Measurements from ENCODE around the gene RAB31. TPM values are rescaled to one million over a fixed set of nuclear protein-coding genes. Genes with fewer than 3 reads are reported as not detected.
A peak's percentile ranks its signal among the peaks of the same experiment; 100 is the strongest.

RAB31 gene
- total and polyA plus RNA-seq, 2 experiments from 2014 or later = 8.7 to 27.7 TPM

GRCh38 chr18:9869715-9870430, 161.8 kb downstream of the RAB31 start:
- H3K36me3 ChIP-seq = no peaks in the 10 kb centered on the region
- no peak overlapping the region for H3K4me3 ChIP-seq
- H3K9me3 ChIP-seq (ENCODE audit: low read depth) = no peaks in the 10 kb centered on the region
- H3K4me1 ChIP-seq (ENCODE audit: low read depth) = peaks cover 14% of the 10 kb centered on the region
- peak in 1 of 2 donors; percentile 85 for DNase-seq (ENCODE audit: low read depth in 1 of 2, low spot score in 1 of 2)
- TF ChIP-seq, protein P1, sequence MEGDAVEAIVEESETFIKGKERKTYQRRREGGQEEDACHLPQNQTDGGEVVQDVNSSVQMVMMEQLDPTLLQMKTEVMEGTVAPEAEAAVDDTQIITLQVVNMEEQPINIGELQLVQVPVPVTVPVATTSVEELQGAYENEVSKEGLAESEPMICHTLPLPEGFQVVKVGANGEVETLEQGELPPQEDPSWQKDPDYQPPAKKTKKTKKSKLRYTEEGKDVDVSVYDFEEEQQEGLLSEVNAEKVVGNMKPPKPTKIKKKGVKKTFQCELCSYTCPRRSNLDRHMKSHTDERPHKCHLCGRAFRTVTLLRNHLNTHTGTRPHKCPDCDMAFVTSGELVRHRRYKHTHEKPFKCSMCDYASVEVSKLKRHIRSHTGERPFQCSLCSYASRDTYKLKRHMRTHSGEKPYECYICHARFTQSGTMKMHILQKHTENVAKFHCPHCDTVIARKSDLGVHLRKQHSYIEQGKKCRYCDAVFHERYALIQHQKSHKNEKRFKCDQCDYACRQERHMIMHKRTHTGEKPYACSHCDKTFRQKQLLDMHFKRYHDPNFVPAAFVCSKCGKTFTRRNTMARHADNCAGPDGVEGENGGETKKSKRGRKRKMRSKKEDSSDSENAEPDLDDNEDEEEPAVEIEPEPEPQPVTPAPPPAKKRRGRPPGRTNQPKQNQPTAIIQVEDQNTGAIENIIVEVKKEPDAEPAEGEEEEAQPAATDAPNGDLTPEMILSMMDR (IDR thresholded peaks at IDR 0.05; ENCODE audit: low read depth, low read length) = no peak
- peaks cover 6% of the 10 kb centered on the region for H3K27me3 ChIP-seq
- no peak overlapping the region for H3K27ac ChIP-seq

DNA sequence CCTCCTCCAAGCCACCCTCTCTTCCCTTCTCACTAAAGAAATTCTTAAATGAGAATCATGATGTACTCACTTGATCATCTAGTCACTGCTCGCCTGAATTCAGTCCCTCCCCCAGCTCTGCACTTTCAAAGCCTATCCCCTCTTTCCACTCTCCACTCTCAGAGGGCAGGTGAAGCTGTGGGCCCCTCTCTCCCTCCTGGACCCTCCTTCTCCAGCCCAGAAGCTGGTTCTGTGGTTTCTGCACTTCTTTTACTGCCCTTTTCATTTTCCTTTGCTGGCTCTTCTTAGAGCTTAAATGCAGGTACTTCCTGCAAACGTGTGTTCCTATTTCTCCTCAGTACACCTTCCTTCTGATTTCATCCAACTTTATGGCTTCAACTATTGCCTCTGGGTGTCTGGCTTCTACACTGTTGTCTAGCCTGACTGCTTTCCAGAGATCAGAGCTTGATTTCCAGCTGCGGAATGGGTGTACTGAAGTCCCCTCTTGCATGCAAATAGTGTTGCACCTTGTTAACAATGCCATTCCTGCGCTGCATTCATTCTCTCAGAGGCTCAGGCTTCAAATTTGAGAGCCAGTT, 162.4 kb downstream of the RAB31 start:
- H3K4me1 ChIP-seq (ENCODE audit: low read depth) = peaks cover 14% of the 10 kb centered on the region
- H3K4me3 ChIP-seq = no peak overlapping the region
- TF ChIP-seq, protein P1 (IDR thresholded peaks at IDR 0.05; ENCODE audit: low read depth, low read length) = no peak
- DNase-seq (ENCODE audit: low read depth in 1 of 2, low spot score in 1 of 2) = no peak
- no peaks in the 10 kb centered on the region for H3K9me3 ChIP-seq (ENCODE audit: low read depth)
- peaks cover 6% of the 10 kb centered on the region for H3K27me3 ChIP-seq
- H3K27ac ChIP-seq = no peak overlapping the region
- no peaks in the 10 kb centered on the region for H3K36me3 ChIP-seq

DNA sequence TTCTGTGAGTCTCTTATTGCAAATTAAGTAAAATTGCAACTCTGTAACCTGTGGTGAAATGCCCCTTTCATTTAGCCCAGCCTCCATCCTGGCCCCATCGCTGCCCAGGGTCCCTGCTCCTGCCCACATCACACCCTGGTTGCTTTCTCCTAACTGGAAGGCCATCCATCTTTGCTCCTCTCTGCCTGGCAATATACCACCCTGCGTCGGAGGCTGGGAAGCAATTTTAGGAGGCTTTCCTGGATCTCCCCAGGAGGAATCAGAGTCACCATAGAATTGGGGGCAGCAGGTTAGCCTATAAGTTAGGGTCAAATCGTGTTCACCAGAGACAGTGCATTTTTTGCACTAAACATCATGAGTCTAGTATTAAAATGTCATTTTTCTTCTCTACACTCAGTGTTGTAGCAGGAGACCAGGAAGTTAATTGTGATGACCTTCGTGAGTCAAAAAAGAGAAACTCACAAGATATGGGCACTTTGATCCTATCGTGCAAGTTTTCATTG, 163.2 kb downstream of the RAB31 start:
- H3K4me3 ChIP-seq = no peak overlapping the region
- H3K27ac ChIP-seq = no peak overlapping the region
- no peaks in the 10 kb centered on the region for H3K9me3 ChIP-seq (ENCODE audit: low read depth)
- no peak for DNase-seq (ENCODE audit: low read depth in 1 of 2, low spot score in 1 of 2)
- peaks cover 6% of the 10 kb centered on the region for H3K27me3 ChIP-seq
- H3K36me3 ChIP-seq = no peaks in the 10 kb centered on the region
- peaks cover 14% of the 10 kb centered on the region for H3K4me1 ChIP-seq (ENCODE audit: low read depth)
- TF ChIP-seq, protein P1 (IDR thresholded peaks at IDR 0.05; ENCODE audit: low read depth, low read length) = no peak

DNA sequence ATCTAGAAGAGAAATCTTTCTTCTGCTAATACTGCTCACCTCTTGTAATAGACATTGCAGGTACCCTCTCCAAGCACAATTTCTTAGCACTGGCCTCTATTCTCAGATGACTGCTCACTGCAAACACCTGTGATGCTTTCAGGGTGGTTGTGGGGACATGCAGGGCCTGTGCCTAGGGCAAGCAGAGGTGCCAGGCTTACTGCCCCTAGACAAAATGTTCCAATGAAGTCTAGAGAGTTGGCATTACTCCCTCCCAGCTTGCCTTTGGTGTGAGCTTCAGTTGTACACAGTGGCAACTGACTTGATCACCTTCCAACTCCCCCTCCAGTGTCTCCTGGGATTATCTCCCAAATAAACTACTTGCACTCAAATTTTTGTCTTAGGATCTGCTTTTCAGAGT, 164.7 kb downstream of the RAB31 start:
- Histone ChIP-seq H3K27ac (no peak overlapping the region), H3K36me3 (no peaks in the 10 kb centered on the region), H3K4me3 (no peak overlapping the region), H3K4me1 (ENCODE audit: low read depth) (peaks cover 22% of the 10 kb centered on the region), H3K9me3 (ENCODE audit: low read depth) (no peaks in the 10 kb centered on the region), H3K27me3 (peaks cover 6% of the 10 kb centered on the region)
- TF ChIP-seq, protein P1 (IDR thresholded peaks at IDR 0.05; ENCODE audit: low read depth, low read length) = no peak
- DNase-seq (ENCODE audit: low read depth in 1 of 2, low spot score in 1 of 2) = no peak

DNA sequence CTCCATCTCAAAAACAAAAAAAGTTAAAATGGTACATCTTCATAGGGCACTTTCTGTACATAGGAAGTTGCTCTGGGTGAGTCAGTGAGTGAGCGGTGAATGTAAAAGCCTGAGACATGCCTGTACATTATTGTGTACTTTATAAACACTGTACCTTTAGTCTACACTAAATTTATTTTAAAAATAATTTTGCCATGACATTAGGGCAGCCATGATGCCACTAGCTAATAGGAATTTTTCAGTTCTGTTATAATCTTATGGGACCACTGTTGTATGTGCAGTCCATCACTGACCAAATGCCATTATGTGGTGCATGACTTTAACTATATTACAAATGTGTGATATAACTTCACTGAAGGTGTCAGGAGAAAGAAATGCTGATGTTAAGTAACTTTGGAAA, 166.6 kb downstream of the RAB31 start:
- Histone ChIP-seq H3K9me3 (ENCODE audit: low read depth) (no peaks in the 10 kb centered on the region), H3K27ac (no peak overlapping the region), H3K4me1 (ENCODE audit: low read depth) (peaks cover 14% of the 10 kb centered on the region), H3K36me3 (no peaks in the 10 kb centered on the region), H3K27me3 (no peaks in the 10 kb centered on the region), H3K4me3 (no peak overlapping the region)
- DNase-seq (ENCODE audit: low read depth in 1 of 2, low spot score in 1 of 2) = no peak
- TF ChIP-seq, protein P1 (IDR thresholded peaks at IDR 0.05; ENCODE audit: low read depth, low read length) = no peak
